HFF-Myc (cell line): ENCODE results near the gene NRP1.

Experiments used
- DNase-seq: peaks from one replicate; pipeline ENCODE4 v3.0.0-alpha.2; 2011; ENCODE audit warnings: low read depth; ENCODE audit errors: extremely low read depth
- H3K4me3 ChIP-seq: replicated peaks from 2 replicates; pipeline ENCODE4 v1.5.1; 2011; ENCODE audit warnings: low read depth, mild to moderate bottlenecking, control low read depth, low read length
- CTCF ChIP-seq: IDR thresholded peaks from 2 replicates; pipeline ENCODE4 v1.5.1; 2012; ENCODE audit warnings: mild to moderate bottlenecking, low read depth, low read length, control low read depth; ENCODE audit errors: missing control alignments

The NRP1 gene

GRCh38 chr10:33132626-33133025 lies 201.8 kb downstream of the NRP1 start:
- DNase-seq: no peak
- no peak overlapping the region for H3K4me3 ChIP-seq
- no peak for TF ChIP-seq CTCF

GRCh38 chr10:33129996-33130386 lies 204.5 kb downstream of the NRP1 start:
- no peak overlapping the region for H3K4me3 ChIP-seq

GRCh38 chr10:33129141-33129995 lies 205.1 kb downstream of the NRP1 start:
- no peak overlapping the region for H3K4me3 ChIP-seq
- no peak for DNase-seq
- no peak for TF ChIP-seq CTCF

More at GRCh38 chr10:33129996-33130386, 204.5 kb downstream of the NRP1 start:
- TF ChIP-seq CTCF: no peak
- no peak for DNase-seq

- H3K4me3 ChIP-seq: no peak overlapping the region
- no peak for DNase-seq
- TF ChIP-seq CTCF: no peak
These were observed 206.8 kb downstream of the NRP1 start for GRCh38 chr10:33127622-33128021.
